Keratinocyte (primary cell): ENCODE measurements around the gene ZNF598.

Experiments
- EZH2 ChIP-seq: IDR thresholded peaks from one replicate; pipeline ENCODE4 v1.6.1; 2012; ENCODE audit warnings: inconsistent platforms, mild to moderate bottlenecking, low read length, moderate library complexity
- TF ChIP-seq, protein P1 (sequence below), 3 experiments: IDR thresholded peaks in 1 of 3; conservative IDR thresholded peaks in 1 of 3; optimal IDR thresholded peaks in 1 of 3; 2 replicates in 2 of 3; 3 replicates in 1 of 3; pipeline versions ENCODE3 to v1.5.1; 2011; ENCODE audit warnings: low read length in 3 of 3, mild to moderate bottlenecking in 3 of 3, moderate library complexity in 2 of 3, control low read depth in 1 of 3, inconsistent platforms in 1 of 3; ENCODE audit not compliant: insufficient read depth in 2 of 3; ENCODE audit errors: extremely low read depth in 1 of 3

DNA sequence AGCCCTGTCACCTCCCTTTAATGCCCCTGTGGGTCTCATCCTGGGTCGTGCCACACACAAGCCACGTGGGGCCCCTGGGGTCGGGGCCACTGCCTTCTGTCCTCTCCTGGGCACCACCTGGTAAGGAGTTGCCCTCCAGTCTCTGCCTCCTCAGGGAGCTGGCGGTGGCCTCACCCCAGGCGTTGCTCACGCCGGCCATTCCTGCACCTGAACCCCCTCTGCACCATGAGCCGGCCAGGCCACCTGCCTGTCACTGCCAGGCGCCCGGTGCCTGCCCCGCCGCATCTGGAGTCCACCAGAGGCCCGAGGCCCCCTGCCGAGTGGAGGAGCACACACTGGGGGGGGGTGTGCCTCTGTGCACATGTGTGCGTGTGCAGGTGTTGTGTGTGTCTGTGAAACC lies 27.5 kb upstream of the ZNF598 start:
- TF ChIP-seq, protein P1, sequence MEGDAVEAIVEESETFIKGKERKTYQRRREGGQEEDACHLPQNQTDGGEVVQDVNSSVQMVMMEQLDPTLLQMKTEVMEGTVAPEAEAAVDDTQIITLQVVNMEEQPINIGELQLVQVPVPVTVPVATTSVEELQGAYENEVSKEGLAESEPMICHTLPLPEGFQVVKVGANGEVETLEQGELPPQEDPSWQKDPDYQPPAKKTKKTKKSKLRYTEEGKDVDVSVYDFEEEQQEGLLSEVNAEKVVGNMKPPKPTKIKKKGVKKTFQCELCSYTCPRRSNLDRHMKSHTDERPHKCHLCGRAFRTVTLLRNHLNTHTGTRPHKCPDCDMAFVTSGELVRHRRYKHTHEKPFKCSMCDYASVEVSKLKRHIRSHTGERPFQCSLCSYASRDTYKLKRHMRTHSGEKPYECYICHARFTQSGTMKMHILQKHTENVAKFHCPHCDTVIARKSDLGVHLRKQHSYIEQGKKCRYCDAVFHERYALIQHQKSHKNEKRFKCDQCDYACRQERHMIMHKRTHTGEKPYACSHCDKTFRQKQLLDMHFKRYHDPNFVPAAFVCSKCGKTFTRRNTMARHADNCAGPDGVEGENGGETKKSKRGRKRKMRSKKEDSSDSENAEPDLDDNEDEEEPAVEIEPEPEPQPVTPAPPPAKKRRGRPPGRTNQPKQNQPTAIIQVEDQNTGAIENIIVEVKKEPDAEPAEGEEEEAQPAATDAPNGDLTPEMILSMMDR (optimal IDR thresholded peaks at IDR 0.05 in 1 of 3, IDR thresholded peaks at IDR 0.05 in 1 of 3, conservative IDR thresholded peaks at IDR 0.05 in 1 of 3; ENCODE audit: extremely low read depth in 1 of 3, insufficient read depth in 2 of 3, low read length in 3 of 3), result no peak
- no peak for TF ChIP-seq EZH2
